Keratinocyte (primary cell): ENCODE data around the gene FAM107B. TPM values are rescaled to one million over a fixed set of nuclear protein-coding genes. Genes with fewer than 3 reads are reported as not detected.

Source experiments
- DNase-seq: peaks from one replicate; pipeline ENCODE4 v3.0.0-alpha.2; 2011; ENCODE audit warnings: low read depth, missing footprints, low spot score
- FAIRE-seq: peaks from 2 replicates; lab custom pipeline; 2011; peaks lifted over from hg19 to GRCh38; lab: Jason Lieb, UNC
- H2AFZ ChIP-seq: 2 replicates; pipeline ENCODE4 v1.6.0; 2012; ENCODE audit warnings: low read length, control low read depth, inconsistent platforms; ENCODE audit not compliant: control insufficient read depth
- H3K27ac ChIP-seq: 2 replicates; pipeline ENCODE4 v1.5.1; 2011; ENCODE audit warnings: low read length; ENCODE audit not compliant: control insufficient read depth, insufficient read depth
- H3K27me3 ChIP-seq: 3 replicates; pipeline ENCODE4 v1.6.0; 2011; ENCODE audit warnings: low read length; ENCODE audit not compliant: control insufficient read depth, insufficient read depth; ENCODE audit errors: extremely low read depth
- H3K36me3 ChIP-seq, 2 experiments: 2 replicates in 1 of 2; 3 replicates in 1 of 2; pipeline ENCODE4 v1.5.1; 2011; ENCODE audit warnings: low read length in 2 of 2, mild to moderate bottlenecking in 1 of 2; ENCODE audit not compliant: control insufficient read depth in 2 of 2, insufficient read depth in 2 of 2; ENCODE audit errors: extremely low read depth in 1 of 2
- H3K4me1 ChIP-seq: 3 replicates; pipeline ENCODE4 v1.5.1; 2011; ENCODE audit warnings: low read length; ENCODE audit not compliant: control insufficient read depth, insufficient read depth; ENCODE audit errors: extremely low read depth
- H3K4me2 ChIP-seq: 3 replicates; pipeline ENCODE4 v1.6.0; 2011; ENCODE audit warnings: low read depth, low read length; ENCODE audit not compliant: control insufficient read depth, insufficient read depth; ENCODE audit errors: extremely low read depth
- H3K4me3 ChIP-seq, 3 experiments: fragments of 200-600 bp in 1 of 3; sonication (generic) in 1 of 3; 2 replicates in 2 of 3; 3 replicates in 1 of 3; pipeline ENCODE4 v1.5.1; 2011 to 2016; ENCODE audit warnings: low read length in 3 of 3, mild to moderate bottlenecking in 3 of 3, control low read depth in 2 of 3, inconsistent platforms in 1 of 3, low read depth in 1 of 3, mixed read lengths in 1 of 3, mixed run types in 1 of 3, moderate library complexity in 1 of 3; ENCODE audit not compliant: control insufficient read depth in 2 of 3, insufficient read depth in 2 of 3; ENCODE audit errors: extremely low read depth in 1 of 3
- H3K79me2 ChIP-seq: 2 replicates; pipeline ENCODE4 v1.6.0; 2012; ENCODE audit warnings: low read length; ENCODE audit not compliant: control insufficient read depth, insufficient read depth
- H3K9ac ChIP-seq: 3 replicates; pipeline ENCODE4 v1.6.0; 2011; ENCODE audit warnings: low read length; ENCODE audit not compliant: control insufficient read depth, insufficient read depth; ENCODE audit errors: extremely low read depth
- H3K9me1 ChIP-seq: 3 replicates; pipeline ENCODE4 v1.6.0; 2011; ENCODE audit warnings: low read length; ENCODE audit not compliant: control insufficient read depth, insufficient read depth; ENCODE audit errors: extremely low read depth
- H3K9me3 ChIP-seq: 2 replicates; pipeline ENCODE4 v1.5.1; 2012; ENCODE audit warnings: low read depth, low read length; ENCODE audit not compliant: control insufficient read depth
- H4K20me1 ChIP-seq: 3 replicates; pipeline ENCODE4 v1.6.0; 2011; ENCODE audit warnings: low read length; ENCODE audit not compliant: control insufficient read depth, insufficient read depth; ENCODE audit errors: extremely low read depth
- EZH2 ChIP-seq: IDR thresholded peaks from one replicate; pipeline ENCODE4 v1.6.1; 2012; ENCODE audit warnings: inconsistent platforms, mild to moderate bottlenecking, low read length, moderate library complexity
- dilution Hi-C: fragments of 300-500 bp; cut with MboI; formaldehyde crosslinking; loops from one replicate; pipeline ENCODE4 v1.7.0; 2020; ENCODE audit warnings: low sequenced_read_pairs; ENCODE audit not compliant: extremely low pct_ligation_motif_present
- polyA plus RNA-seq, 5 experiments: library from polyadenylated mRNA; depleted of rRNA in 3 of 5; stranded (reverse) in 3 of 5; stranded (forward) in 1 of 5; unstranded in 1 of 5; fragments of >200 nt; gene quantifications; 1 replicate in 1 of 5; 2 replicates in 3 of 5; 3 replicates in 1 of 5; pipeline versions ENCODE4 v1.2.1 to v1.2.3, GENCODE V29; 2011 to 2012; ENCODE audit warnings: missing spikeins in 2 of 5, low read depth in 1 of 5, low replicate concordance in 1 of 5
- TF ChIP-seq, protein P1 (sequence below), 3 experiments: IDR thresholded peaks in 1 of 3; conservative IDR thresholded peaks in 1 of 3; optimal IDR thresholded peaks in 1 of 3; 2 replicates in 2 of 3; 3 replicates in 1 of 3; pipeline versions ENCODE3 to v1.5.1; 2011; ENCODE audit warnings: low read length in 3 of 3, mild to moderate bottlenecking in 3 of 3, moderate library complexity in 2 of 3, control low read depth in 1 of 3, inconsistent platforms in 1 of 3; ENCODE audit not compliant: insufficient read depth in 2 of 3; ENCODE audit errors: extremely low read depth in 1 of 3

FAM107B gene
- polyA plus RNA-seq, 1 donor (not counting 4 experiments of a cell fraction or from before 2014, with no cell fraction given) = 8.7 TPM

DNA sequence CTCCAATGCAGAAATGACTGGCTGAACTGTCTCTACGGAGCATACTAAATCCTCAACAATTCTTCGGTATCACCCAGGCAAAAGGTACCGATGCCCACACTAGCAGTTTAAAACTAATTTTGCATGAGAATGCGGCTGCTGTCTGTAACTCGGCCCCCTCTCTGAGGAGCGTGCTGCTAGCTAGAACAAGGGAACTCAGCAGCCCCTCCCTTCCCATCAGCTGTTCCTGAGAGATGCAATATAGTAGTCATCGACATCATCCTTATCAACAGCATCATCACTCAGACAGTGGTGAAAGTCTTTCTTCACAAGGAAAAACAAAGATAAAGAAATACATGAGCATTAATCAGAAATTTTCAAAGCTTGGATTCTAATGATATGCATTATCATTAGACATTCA is 254.9 kb downstream of the FAM107B start:
- Histone ChIP-seq H3K27me3 (no peaks in the 10 kb centered on the region), H3K4me2 (no peak overlapping the region), H3K79me2 (no peaks in the 10 kb centered on the region), H3K36me3 (peaks cover 0 to 5% of the 10 kb centered on the region in 2 experiments), H3K9me3 (no peaks in the 10 kb centered on the region), H2AFZ (no peak overlapping the region), H3K9ac (no peak overlapping the region), H3K9me1 (no peaks in the 10 kb centered on the region), H3K4me3 (no peak overlapping the region), H4K20me1 (peaks cover 2% of the 10 kb centered on the region), H3K4me1 (no peaks in the 10 kb centered on the region), H3K27ac (no peak overlapping the region)
- TF ChIP-seq EZH2 = no peak
- TF ChIP-seq, protein P1, sequence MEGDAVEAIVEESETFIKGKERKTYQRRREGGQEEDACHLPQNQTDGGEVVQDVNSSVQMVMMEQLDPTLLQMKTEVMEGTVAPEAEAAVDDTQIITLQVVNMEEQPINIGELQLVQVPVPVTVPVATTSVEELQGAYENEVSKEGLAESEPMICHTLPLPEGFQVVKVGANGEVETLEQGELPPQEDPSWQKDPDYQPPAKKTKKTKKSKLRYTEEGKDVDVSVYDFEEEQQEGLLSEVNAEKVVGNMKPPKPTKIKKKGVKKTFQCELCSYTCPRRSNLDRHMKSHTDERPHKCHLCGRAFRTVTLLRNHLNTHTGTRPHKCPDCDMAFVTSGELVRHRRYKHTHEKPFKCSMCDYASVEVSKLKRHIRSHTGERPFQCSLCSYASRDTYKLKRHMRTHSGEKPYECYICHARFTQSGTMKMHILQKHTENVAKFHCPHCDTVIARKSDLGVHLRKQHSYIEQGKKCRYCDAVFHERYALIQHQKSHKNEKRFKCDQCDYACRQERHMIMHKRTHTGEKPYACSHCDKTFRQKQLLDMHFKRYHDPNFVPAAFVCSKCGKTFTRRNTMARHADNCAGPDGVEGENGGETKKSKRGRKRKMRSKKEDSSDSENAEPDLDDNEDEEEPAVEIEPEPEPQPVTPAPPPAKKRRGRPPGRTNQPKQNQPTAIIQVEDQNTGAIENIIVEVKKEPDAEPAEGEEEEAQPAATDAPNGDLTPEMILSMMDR (optimal IDR thresholded peaks at IDR 0.05 in 1 of 3, IDR thresholded peaks at IDR 0.05 in 1 of 3, conservative IDR thresholded peaks at IDR 0.05 in 1 of 3; ENCODE audit: extremely low read depth in 1 of 3, insufficient read depth in 2 of 3, low read length in 3 of 3) = no peak
- FAIRE-seq (no peak), DNase-seq (no peak)
- dilution Hi-C loops = no loop called here

- Histone ChIP-seq H3K27me3 (no peaks in the 10 kb centered on the region), H3K9ac (no peak overlapping the region), H4K20me1 (peaks cover 2% of the 10 kb centered on the region), H3K4me2 (no peak overlapping the region), H3K9me3 (no peaks in the 10 kb centered on the region), H3K4me1 (no peaks in the 10 kb centered on the region), H2AFZ (no peak overlapping the region), H3K36me3 (peaks cover 0 to 5% of the 10 kb centered on the region in 2 experiments), H3K4me3 (no peak overlapping the region), H3K79me2 (no peaks in the 10 kb centered on the region), H3K9me1 (no peaks in the 10 kb centered on the region), H3K27ac (no peak overlapping the region)
- DNase-seq = no peak
- dilution Hi-C loops = no loop called here
- TF ChIP-seq, protein P1 (optimal IDR thresholded peaks at IDR 0.05 in 1 of 3, IDR thresholded peaks at IDR 0.05 in 1 of 3, conservative IDR thresholded peaks at IDR 0.05 in 1 of 3; ENCODE audit: extremely low read depth in 1 of 3, insufficient read depth in 2 of 3, low read length in 3 of 3) = no peak
- TF ChIP-seq EZH2 = no peak
- FAIRE-seq = no peak
Observed at GRCh38 chr10:14518149-14518548, 256.5 kb downstream of the FAM107B start.
